ENCODE data around the gene HSPA8. TPM values are rescaled to one million over a fixed set of nuclear protein-coding genes. Genes with fewer than 3 reads are reported as not detected.
"Not testable (repeated sequence)": the region's sequence is repeated elsewhere in the genome, so short reads cannot be mapped to it uniquely, and the experiment has no call there.

HSPA8 gene
- total and polyA plus RNA-seq, 10 donors, result 110 to 1,026 (median 639) TPM

DNA sequence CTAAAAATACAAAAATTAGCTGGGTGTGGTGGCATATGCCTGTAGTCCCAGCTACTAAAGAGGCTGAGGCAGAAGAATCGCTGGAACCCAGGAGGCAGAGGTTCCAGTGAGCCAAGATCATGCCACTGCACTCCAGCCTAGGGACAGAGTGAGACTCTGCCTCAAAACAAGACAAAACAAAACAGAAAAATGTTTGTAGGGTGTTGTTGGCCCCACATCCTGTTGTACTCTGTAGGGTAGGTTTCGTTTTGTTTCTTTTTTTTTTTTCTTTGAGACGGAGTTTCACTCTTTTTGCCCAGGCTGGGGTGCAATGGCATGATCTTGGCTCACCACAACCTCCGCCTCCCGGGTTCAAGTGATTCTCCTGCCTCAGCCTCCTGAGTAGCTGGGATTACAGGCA, 25.7 kb upstream of the HSPA8 start:
- WGBS, 5 donors, result 59 to 80% (median 66%) methylated on average over 5 of the region's 5 CpGs
- H3K27me3 ChIP-seq (replicated peaks in 1 of 7); intact Hi-C loops (cut with DNase I; ENCODE audit: low total_unique reads): not testable (repeated sequence)

DNA sequence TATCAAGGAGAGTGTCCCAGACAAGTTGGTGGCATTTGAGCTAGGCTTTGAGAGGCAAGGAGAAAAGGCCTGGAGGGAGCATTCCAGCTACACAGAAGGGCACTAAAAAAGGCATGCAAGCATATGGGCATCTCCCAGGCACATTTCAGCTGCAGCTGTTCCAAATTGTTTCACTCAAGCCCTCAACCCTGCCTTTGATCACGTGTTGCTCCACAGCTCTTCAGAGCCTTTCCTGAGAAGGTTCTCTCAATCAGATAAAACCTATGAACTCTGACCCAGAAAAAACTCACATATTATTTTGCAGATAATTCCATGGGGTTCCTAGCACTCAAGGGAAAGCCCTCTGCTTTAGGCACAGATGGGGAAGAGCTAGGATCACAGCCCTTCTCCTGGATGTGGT, 24.4 kb upstream of the HSPA8 start:
- H3K4me1 ChIP-seq, result peaks cover 0 to 43% (median 19%) of the 10 kb centered on the region in 6 donors
- no peaks in the 10 kb centered on the region for H3K9me3 ChIP-seq
- H3K36me3 ChIP-seq, result peaks cover 0 to 4% (median 0%) of the 10 kb centered on the region in 6 donors
- peak overlapping the region in 3 of 8 donors; percentile 4 to 82 (median 4) for H3K27ac ChIP-seq
- no peak for DNase-seq
- no peak overlapping the region for H3K4me3 ChIP-seq
- 52 to 80% (median 72%) methylated on average over 1 of the region's 1 CpG for WGBS, 5 donors
- intact Hi-C loops (cut with DNase I; ENCODE audit: low total_unique reads), result no loop called here
- TF ChIP-seq POLR2AphosphoS5 (IDR thresholded peaks at IDR 0.05), result no peak
- no peaks in the 10 kb centered on the region for H3K27me3 ChIP-seq (replicated peaks in 1 of 7)

More for the DNA sequence above, 25.7 kb upstream of the HSPA8 start:
- H3K36me3 ChIP-seq, H3K4me3 ChIP-seq, H3K9me3 ChIP-seq, DNase-seq: not testable (repeated sequence)
- TF ChIP-seq POLR2AphosphoS5 (IDR thresholded peaks at IDR 0.05), result peak in 1 of 3 donors; percentile 52
- Histone ChIP-seq H3K4me1 (peaks cover 0 to 39% (median 17%) of the 10 kb centered on the region in 6 donors), H3K27ac (peak overlapping the region in 7 of 8 donors; percentile 4 to 82 (median 71))

DNA sequence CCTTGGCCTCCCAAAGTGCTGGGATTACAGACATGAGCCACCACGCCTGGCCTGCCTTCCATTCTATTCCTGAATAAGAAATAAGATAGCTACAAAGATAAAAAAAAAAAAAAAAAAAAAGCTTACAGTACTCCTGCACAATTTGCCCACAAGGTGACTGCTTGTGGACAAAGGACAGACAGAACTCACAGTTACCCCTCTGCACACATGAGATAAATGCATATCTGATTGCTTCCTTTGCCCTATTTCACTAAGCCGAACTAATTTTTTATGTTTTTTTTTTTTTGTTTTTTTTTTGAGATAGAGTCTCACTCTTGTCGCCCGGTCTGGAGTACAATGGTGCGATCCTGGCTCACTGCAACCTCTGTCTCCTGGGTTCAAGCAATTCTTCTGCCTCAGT, 23.6 kb upstream of the HSPA8 start:
- Histone ChIP-seq H3K36me3 (peaks cover 0 to 4% (median 0%) of the 10 kb centered on the region in 6 donors), H3K27ac (no peak overlapping the region), H3K9me3 (no peaks in the 10 kb centered on the region), H3K4me1 (peaks cover 0 to 43% (median 19%) of the 10 kb centered on the region in 6 donors), H3K27me3 (replicated peaks in 1 of 7) (no peaks in the 10 kb centered on the region), H3K4me3 (no peak overlapping the region)
- DNase-seq, result no peak
- intact Hi-C loops (cut with DNase I; ENCODE audit: low total_unique reads), result no loop called here
- 93 to 99% (median 94%) methylated on average over 5 of the region's 5 CpGs for WGBS, 5 donors
- TF ChIP-seq POLR2A (IDR thresholded peaks at IDR 0.05) (no peak), POLR2AphosphoS5 (IDR thresholded peaks at IDR 0.05) (no peak)
- TF ChIP-seq, protein P1, sequence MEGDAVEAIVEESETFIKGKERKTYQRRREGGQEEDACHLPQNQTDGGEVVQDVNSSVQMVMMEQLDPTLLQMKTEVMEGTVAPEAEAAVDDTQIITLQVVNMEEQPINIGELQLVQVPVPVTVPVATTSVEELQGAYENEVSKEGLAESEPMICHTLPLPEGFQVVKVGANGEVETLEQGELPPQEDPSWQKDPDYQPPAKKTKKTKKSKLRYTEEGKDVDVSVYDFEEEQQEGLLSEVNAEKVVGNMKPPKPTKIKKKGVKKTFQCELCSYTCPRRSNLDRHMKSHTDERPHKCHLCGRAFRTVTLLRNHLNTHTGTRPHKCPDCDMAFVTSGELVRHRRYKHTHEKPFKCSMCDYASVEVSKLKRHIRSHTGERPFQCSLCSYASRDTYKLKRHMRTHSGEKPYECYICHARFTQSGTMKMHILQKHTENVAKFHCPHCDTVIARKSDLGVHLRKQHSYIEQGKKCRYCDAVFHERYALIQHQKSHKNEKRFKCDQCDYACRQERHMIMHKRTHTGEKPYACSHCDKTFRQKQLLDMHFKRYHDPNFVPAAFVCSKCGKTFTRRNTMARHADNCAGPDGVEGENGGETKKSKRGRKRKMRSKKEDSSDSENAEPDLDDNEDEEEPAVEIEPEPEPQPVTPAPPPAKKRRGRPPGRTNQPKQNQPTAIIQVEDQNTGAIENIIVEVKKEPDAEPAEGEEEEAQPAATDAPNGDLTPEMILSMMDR (IDR thresholded peaks at IDR 0.05 in 8 of 11, conservative IDR thresholded peaks at IDR 0.05 in 3 of 11), result no peak

DNA sequence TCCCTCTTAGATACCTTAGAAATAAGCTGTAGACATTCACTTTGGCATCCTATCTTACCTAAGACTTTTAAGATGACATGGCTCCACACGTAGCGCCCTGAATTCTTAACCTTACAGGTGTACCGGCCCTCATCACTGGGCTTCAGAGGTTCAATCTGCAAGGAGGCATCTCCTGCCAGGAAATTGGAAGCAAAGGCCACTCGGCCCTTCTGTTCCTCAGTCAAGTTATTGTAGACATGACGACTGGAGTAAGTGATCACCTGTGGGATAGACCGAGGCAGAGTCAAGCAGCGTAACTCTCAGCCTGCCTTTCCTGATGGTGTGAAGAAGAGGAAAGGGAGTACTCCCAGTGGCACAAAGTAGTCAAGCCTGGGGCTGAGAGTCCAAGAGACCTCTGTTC, 22.5 kb upstream of the HSPA8 start:
- intact Hi-C loops (cut with DNase I; ENCODE audit: low total_unique reads), result no loop called here
- 97 to 100% (median 98%) methylated on average over 7 of the region's 7 CpGs for WGBS, 5 donors
- H3K36me3 ChIP-seq, result peaks cover 0 to 4% (median 0%) of the 10 kb centered on the region in 6 donors
- H3K9me3 ChIP-seq, result no peaks in the 10 kb centered on the region
- no peak for TF ChIP-seq POLR2A (IDR thresholded peaks at IDR 0.05)
- no peak for TF ChIP-seq POLR2AphosphoS5 (IDR thresholded peaks at IDR 0.05)
- TF ChIP-seq, protein P1 (IDR thresholded peaks at IDR 0.05 in 8 of 11, conservative IDR thresholded peaks at IDR 0.05 in 3 of 11), result no peak
- H3K4me1 ChIP-seq, result peaks cover 0 to 43% (median 19%) of the 10 kb centered on the region in 6 donors
- peak overlapping the region in 2 of 8 donors; percentile 57 to 66 for H3K27ac ChIP-seq
- no peak overlapping the region for H3K4me3 ChIP-seq
- no peaks in the 10 kb centered on the region for H3K27me3 ChIP-seq (replicated peaks in 1 of 7)
- DNase-seq, result peak; percentile 14

DNA sequence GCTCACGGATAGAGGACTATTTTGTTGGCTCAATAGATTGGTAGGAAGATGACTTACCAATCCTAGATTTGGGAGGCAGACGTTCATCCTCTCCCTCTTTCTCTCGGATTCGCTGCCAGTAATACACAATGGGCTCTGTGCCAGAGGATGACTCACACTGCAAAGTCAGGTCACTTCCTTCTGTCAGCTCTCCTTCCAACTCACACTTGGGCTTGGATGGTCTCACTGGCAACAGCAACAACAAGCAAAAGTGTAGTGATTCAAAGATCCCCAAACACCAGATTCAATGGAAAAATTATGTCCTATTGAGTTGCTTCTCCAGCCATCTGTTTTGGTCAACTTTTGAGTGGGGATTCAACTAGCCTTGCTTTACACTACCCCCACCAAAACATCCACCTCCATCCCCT, 21.7 kb upstream of the HSPA8 start:
- Histone ChIP-seq H3K27me3 (replicated peaks in 1 of 7) (no peaks in the 10 kb centered on the region), H3K36me3 (peaks cover 0 to 4% (median 0%) of the 10 kb centered on the region in 6 donors), H3K9me3 (no peaks in the 10 kb centered on the region), H3K4me3 (no peak overlapping the region), H3K27ac (peak overlapping the region in 6 of 8 donors; percentile 21 to 68 (median 44)), H3K4me1 (peaks cover 0 to 43% (median 19%) of the 10 kb centered on the region in 6 donors)
- intact Hi-C loops (cut with DNase I; ENCODE audit: low total_unique reads), result no loop called here
- 37 to 62% (median 47%) methylated on average over 4 of the region's 4 CpGs for WGBS, 5 donors
- TF ChIP-seq, protein P1 (IDR thresholded peaks at IDR 0.05 in 8 of 11, conservative IDR thresholded peaks at IDR 0.05 in 3 of 11), result no peak
- TF ChIP-seq POLR2AphosphoS5 (IDR thresholded peaks at IDR 0.05) (peak in 1 of 3 donors; percentile 85), POLR2A (IDR thresholded peaks at IDR 0.05) (no peak)
- DNase-seq, result peak; percentile 73
